ENCODE results near the gene LIPC. TPM values are rescaled to one million over a fixed set of nuclear protein-coding genes. Genes with fewer than 3 reads are reported as not detected.

Gene LIPC
- polyA plus RNA-seq, 2 of the 4 experiments (the other 2 are of a cell fraction): 0.13 to 0.30 TPM

- POLR2A ChIA-PET: no interaction called here
- Histone ChIP-seq H3K4me3 (no peak overlapping the region), H3K4me2 (no peak overlapping the region), H3K27ac (peak overlapping the region in 1 of 2 experiments; percentile 32; a peak in 2 of 6 replicates), H3K9me3 (no peaks in the 10 kb centered on the region; the same call in 2 of the 3 replicates), H3K4me1 (peaks cover 5% of the 10 kb centered on the region; the same call in 2 of the 3 replicates)
- FAIRE-seq (no peak), ATAC-seq (no peak), DNase-seq (ENCODE audit: low read depth in 1 of 2, low spot score in 1 of 2) (no peak)
- no peak for TF ChIP-seq RAD21 (conservative IDR thresholded peaks at IDR 0.05 in 1 of 2, IDR thresholded peaks at IDR 0.05 in 1 of 2)
- TF ChIP-seq EHF (CRISPR knock-in tag; IDR thresholded peaks at IDR 0.05): no peak
- TF ChIP-seq NFE2L2 (conservative IDR thresholded peaks at IDR 0.05; ENCODE audit: low read length): no peak
- TF ChIP-seq MAZ (IDR thresholded peaks at IDR 0.05; ENCODE audit: borderline replicate concordance, low read depth, low read length): no peak
- no peak for TF ChIP-seq BCL3 (IDR thresholded peaks at IDR 0.05)
- no peak for TF ChIP-seq FOXS1 (CRISPR knock-in tag; IDR thresholded peaks at IDR 0.05)
- TF ChIP-seq FOSL2 (IDR thresholded peaks at IDR 0.05): no peak
- no peak for TF ChIP-seq FOSL2 (CRISPR knock-in tag; IDR thresholded peaks at IDR 0.05)
- no peak for TF ChIP-seq SMC3 (IDR thresholded peaks at IDR 0.05)
- TF ChIP-seq POLR2A (IDR thresholded peaks at IDR 0.05; ENCODE audit: low read length): no peak
- no peak for TF ChIP-seq FOSB (CRISPR knock-in tag; IDR thresholded peaks at IDR 0.05)
- TF ChIP-seq ATOH8 (CRISPR knock-in tag; IDR thresholded peaks at IDR 0.05; ENCODE audit: low read depth): no peak
- TF ChIP-seq PBX3 (IDR thresholded peaks at IDR 0.05): no peak
- TF ChIP-seq KDM5A (IDR thresholded peaks at IDR 0.05): no peak
- no peak for TF ChIP-seq EP300 (IDR thresholded peaks at IDR 0.05)
- no peak for TF ChIP-seq CEBPB (IDR thresholded peaks at IDR 0.05)
- TF ChIP-seq KDM1A (IDR thresholded peaks at IDR 0.05; ENCODE audit: low read depth): no peak
- no peak for TF ChIP-seq CBX8 (IDR thresholded peaks at IDR 0.05)
- TF ChIP-seq MAX (IDR thresholded peaks at IDR 0.05): no peak
- no peak for TF ChIP-seq PHF8 (IDR thresholded peaks at IDR 0.05; ENCODE audit: borderline replicate concordance, low read depth)
- CTCF ChIA-PET: no interaction called here
- WGBS (ENCODE audit: missing lambda C conversion rate): 82% methylated on average over 6 of the region's 6 CpGs
Observed at GRCh38 chr15:58503139-58504027, 71.6 kb downstream of the LIPC start.

- Histone ChIP-seq H3K4me2 (no peak overlapping the region), H3K4me3 (no peak overlapping the region), H3K9me3 (no peaks in the 10 kb centered on the region; the same call in 2 of the 3 replicates), H3K4me1 (no peaks in the 10 kb centered on the region), H3K27ac (no peak overlapping the region)
- WGBS (ENCODE audit: missing lambda C conversion rate): 83% methylated on average over 6 of the region's 6 CpGs
- FAIRE-seq (no peak), DNase-seq (ENCODE audit: low read depth in 1 of 2, low spot score in 1 of 2) (no peak), ATAC-seq (no peak)
- TF ChIP-seq EHMT2 (IDR thresholded peaks at IDR 0.05; ENCODE audit: low read depth) (no peak), CTCF (IDR thresholded peaks at IDR 0.05) (no peak), POLR2AphosphoS2 (conservative IDR thresholded peaks at IDR 0.05; ENCODE audit: low read length) (no peak), USF2 (IDR thresholded peaks at IDR 0.05) (no peak), HDAC2 (IDR thresholded peaks at IDR 0.05) (no peak), JUNB (IDR thresholded peaks at IDR 0.05) (no peak), HOXB5 (CRISPR knock-in tag; IDR thresholded peaks at IDR 0.05) (no peak)
- ChIA-PET POLR2A (no interaction called here), CTCF (interaction anchor here (1.2 to 2.2 kb wide), 2 partner anchors 10 to 19 kb away, joined by 3 to 6 read pairs; no protein-coding TSS in a partner anchor)
Observed at GRCh38 chr15:58504674-58505234, 73.0 kb downstream of the LIPC start.
